Heart right ventricle (tissue), 16 donors: ENCODE results near the gene ONECUT3. TPM values are rescaled to one million over a fixed set of nuclear protein-coding genes. Genes with fewer than 3 reads are reported as not detected.

Experiments
- ATAC-seq, 8 donors: fragments of 200-7000 bp; cut with Tn5 transposase; one replicate each; pipeline ENCODE4 v1.9.1; 2020; ENCODE audit warnings: mild to moderate bottlenecking in 8 of 8, moderate library complexity in 8 of 8, moderate number of reproducible peaks in 1 of 8
- DNase-seq, 2 donors: peaks; one replicate each; pipeline ENCODE4 v3.0.0-alpha.2; 2020
- H3K27ac ChIP-seq, 10 donors: fragments of 200-600 bp; sonication (generic) in 2 of 10; one replicate each; pipeline versions ENCODE4 v1.5.0 to v1.8.0; 2020 to 2022; ENCODE audit warnings: mild to moderate bottlenecking in 3 of 10
- H3K27me3 ChIP-seq, 7 donors: fragments of 200-600 bp; one replicate each; pipeline ENCODE4 v1.8.0; 2021 to 2022; ENCODE audit warnings: mild to moderate bottlenecking in 2 of 7
- H3K36me3 ChIP-seq, 9 donors: fragments of 200-600 bp; sonication (generic) in 1 of 9; one replicate each; pipeline versions ENCODE4 v1.5.0 to v1.8.0; 2020 to 2022; ENCODE audit warnings: mild to moderate bottlenecking in 2 of 9
- H3K4me1 ChIP-seq, 9 donors: fragments of 200-600 bp; sonication (generic) in 1 of 9; one replicate each; pipeline versions ENCODE4 v1.5.0 to v1.8.0; 2020 to 2022; ENCODE audit warnings: mild to moderate bottlenecking in 4 of 9
- H3K4me3 ChIP-seq, 10 donors: fragments of 200-600 bp; sonication (generic) in 2 of 10; one replicate each; pipeline versions ENCODE4 v1.5.0 to v1.8.0; 2020 to 2022; ENCODE audit warnings: mild to moderate bottlenecking in 7 of 10, moderate library complexity in 2 of 10
- H3K9me3 ChIP-seq, 11 donors: fragments of 200-600 bp in 10 of 11; sonication (generic) in 2 of 11; one replicate each; pipeline versions ENCODE4 v1.5.0 to v1.8.0; 2013 to 2022; ENCODE audit warnings: mild to moderate bottlenecking in 2 of 11, control low read depth in 1 of 11, moderate library complexity in 1 of 11
- WGBS, 2 donors: extraction: QIAGEN DNeasy Blood & Tissue Kit; methylation state at CpG; one replicate each; pipeline ENCODE4 v1.1.7; 2013; ENCODE audit warnings: inconsistent platforms in 1 of 2; 5-methylcytosine and 5-hydroxymethylcytosine counted together
- intact Hi-C, 10 donors: fragments of 100-400 bp; cut with DNase I; formaldehyde crosslinking; loops; one replicate each; pipeline versions ENCODE4 v1.11.1 to v1.14.2; 2022
- polyA plus RNA-seq, 2 donors: library from polyadenylated mRNA; stranded (reverse); fragments of 200-250 nt; gene quantifications; one replicate each; pipeline ENCODE4 v1.2.3, GENCODE V29; 2013
- total RNA-seq, 10 donors: library from RNA; stranded (reverse); fragmentation: NEBNext Ultra II Directional in 3 of 10; extraction: Animal tissue kit (Norgen Biotek cat#: 25700) in 3 of 10; gene quantifications; one replicate each; pipeline versions ENCODE4 v1.2.1 to v1.2.4, GENCODE V29; 2021 to 2023
- TF ChIP-seq, protein P1 (sequence below), 9 donors: fragments of 200-600 bp; sonication (generic) in 2 of 9; IDR thresholded peaks; one replicate each; pipeline versions ENCODE4 v1.5.0 to v1.8.0; 2021 to 2022; ENCODE audit warnings: antibody characterized with exemption in 9 of 9, mild to moderate bottlenecking in 5 of 9, moderate library complexity in 1 of 9
- donor health status: Arrhythmogenic right ventricular cardiomyopathy.
- donor health status: ischemic (EF 13 %, LVEDD 7.1; RV severe dilation, severe dysfunction).
- donor health status: healthy with polysubstance abuse.
- donor health status: DM: no; HTN: yes; CAD: no.
- donor health status: DM: no; HTN: no; CAD: no.
- donor health status: ischemic (EF 25% LVEDD 6.9; RV normal size, moderate dysfunction).
- donor health status: ischemic (EF 25% LVEDD 5.7; RV mildly dilated, moderate dysfunction).
- donor health status: healthy.
- donor health status: DM: yes; HTN: yes; CAD: no.
- donor health status: Ischemic cardiomyopathy.
- donor health status: ischemic (EF 35%, LVEDD 5.7; RV mildly dilated, moderate dysfunction).
- donor health status: nonischemic (EF 11% LVEDD 7.7; RV severe dilation, severe dysfunction).
- donor health status: DM: yes; HTN: yes; CAD: no.
- donor health status: PGD.
- donor health status: ischemic (EF 29% LVEDD 5.4; RV normal size, mild dysfunction).
- donor health status: nonischemic (EF 23%, LVEDD 6.1; RV moderate dilation, normal function).

ONECUT3 gene
- total and polyA plus RNA-seq, 12 donors: not detected

DNA sequence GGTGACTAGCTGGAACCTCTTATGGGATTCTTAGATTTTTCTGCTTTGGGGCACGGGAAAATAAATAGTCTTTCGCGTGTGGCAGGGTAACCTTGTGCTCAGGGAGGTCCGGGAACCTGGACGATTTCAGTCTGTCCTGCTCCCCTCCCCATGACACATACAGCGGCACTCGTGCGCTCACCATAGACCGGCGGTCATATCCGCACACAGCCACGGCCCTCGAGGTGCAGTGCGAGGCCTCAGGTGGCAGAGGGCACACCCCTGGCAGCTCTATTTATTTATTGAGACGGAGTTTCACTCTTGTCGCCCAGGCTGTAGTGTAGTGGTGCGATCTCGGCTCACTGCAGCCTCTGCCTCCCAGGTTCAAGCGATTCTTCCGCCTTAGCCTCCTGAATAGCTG lies 3.0 kb downstream of the ONECUT3 start:
- TF ChIP-seq, protein P1, sequence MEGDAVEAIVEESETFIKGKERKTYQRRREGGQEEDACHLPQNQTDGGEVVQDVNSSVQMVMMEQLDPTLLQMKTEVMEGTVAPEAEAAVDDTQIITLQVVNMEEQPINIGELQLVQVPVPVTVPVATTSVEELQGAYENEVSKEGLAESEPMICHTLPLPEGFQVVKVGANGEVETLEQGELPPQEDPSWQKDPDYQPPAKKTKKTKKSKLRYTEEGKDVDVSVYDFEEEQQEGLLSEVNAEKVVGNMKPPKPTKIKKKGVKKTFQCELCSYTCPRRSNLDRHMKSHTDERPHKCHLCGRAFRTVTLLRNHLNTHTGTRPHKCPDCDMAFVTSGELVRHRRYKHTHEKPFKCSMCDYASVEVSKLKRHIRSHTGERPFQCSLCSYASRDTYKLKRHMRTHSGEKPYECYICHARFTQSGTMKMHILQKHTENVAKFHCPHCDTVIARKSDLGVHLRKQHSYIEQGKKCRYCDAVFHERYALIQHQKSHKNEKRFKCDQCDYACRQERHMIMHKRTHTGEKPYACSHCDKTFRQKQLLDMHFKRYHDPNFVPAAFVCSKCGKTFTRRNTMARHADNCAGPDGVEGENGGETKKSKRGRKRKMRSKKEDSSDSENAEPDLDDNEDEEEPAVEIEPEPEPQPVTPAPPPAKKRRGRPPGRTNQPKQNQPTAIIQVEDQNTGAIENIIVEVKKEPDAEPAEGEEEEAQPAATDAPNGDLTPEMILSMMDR (IDR thresholded peaks at IDR 0.05): no peak
- DNase-seq: no peak
- H3K36me3 ChIP-seq: no peaks in the 10 kb centered on the region
- WGBS, 2 donors: 3 to 4% methylated on average over 20 of the region's 20 CpGs
- no peak for ATAC-seq
- peaks cover 67 to 91% (median 89%) of the 10 kb centered on the region in 7 donors for H3K27me3 ChIP-seq
- no peak overlapping the region for H3K27ac ChIP-seq
- intact Hi-C loops: no loop called here
- no peak overlapping the region for H3K4me3 ChIP-seq
- H3K9me3 ChIP-seq: no peaks in the 10 kb centered on the region
- peaks cover 0 to 22% (median 9%) of the 10 kb centered on the region in 9 donors for H3K4me1 ChIP-seq

DNA sequence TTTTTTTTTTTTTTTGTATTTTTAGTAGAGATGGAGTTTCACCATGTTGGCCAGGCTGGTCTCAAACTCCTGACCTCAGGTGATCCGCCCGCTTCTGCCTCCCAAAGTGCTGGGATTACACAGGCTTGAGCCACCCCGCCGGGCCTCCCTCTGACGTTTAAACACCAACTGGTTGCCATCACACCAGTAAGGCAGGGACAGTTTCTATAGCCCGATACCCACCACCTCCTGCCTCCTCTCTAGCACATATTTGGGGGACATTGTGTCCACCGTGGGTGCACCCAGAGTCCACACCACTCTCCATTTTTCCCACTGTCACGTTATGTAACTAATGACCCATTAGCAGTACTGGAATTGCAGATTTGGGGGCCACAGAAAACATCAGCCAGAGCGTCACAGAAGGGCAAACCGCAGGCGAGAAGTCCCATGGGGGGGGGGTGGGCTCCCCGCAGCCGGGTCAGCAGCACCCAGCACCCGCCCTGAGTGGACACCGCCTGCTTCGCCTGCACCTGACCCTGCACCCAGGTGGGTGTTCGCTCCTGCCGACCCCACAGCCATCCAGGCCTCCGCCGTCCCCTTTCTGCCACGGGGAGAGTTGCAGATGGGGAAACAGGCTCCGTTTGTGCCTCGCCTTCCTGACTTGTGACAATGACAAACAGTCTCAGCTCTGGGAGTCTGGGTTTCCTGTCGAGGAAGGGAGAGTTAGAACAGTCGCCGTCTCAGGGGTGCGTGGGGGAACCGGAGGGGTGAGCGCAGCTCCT lies 3.6 kb downstream of the ONECUT3 start:
- H3K27me3 ChIP-seq: peaks cover 62 to 91% (median 89%) of the 10 kb centered on the region in 7 donors
- H3K36me3 ChIP-seq: no peaks in the 10 kb centered on the region
- 2 to 6% methylated on average over 29 of the region's 29 CpGs for WGBS, 2 donors
- peak overlapping the region in 1 of 10 donors; percentile 3 for H3K4me3 ChIP-seq
- peaks cover 0 to 22% (median 9%) of the 10 kb centered on the region in 9 donors for H3K4me1 ChIP-seq
- ATAC-seq (no peak), DNase-seq (no peak)
- intact Hi-C loops: no loop called here
- TF ChIP-seq, protein P1 (IDR thresholded peaks at IDR 0.05): no peak
- no peaks in the 10 kb centered on the region for H3K9me3 ChIP-seq
- no peak overlapping the region for H3K27ac ChIP-seq

DNA sequence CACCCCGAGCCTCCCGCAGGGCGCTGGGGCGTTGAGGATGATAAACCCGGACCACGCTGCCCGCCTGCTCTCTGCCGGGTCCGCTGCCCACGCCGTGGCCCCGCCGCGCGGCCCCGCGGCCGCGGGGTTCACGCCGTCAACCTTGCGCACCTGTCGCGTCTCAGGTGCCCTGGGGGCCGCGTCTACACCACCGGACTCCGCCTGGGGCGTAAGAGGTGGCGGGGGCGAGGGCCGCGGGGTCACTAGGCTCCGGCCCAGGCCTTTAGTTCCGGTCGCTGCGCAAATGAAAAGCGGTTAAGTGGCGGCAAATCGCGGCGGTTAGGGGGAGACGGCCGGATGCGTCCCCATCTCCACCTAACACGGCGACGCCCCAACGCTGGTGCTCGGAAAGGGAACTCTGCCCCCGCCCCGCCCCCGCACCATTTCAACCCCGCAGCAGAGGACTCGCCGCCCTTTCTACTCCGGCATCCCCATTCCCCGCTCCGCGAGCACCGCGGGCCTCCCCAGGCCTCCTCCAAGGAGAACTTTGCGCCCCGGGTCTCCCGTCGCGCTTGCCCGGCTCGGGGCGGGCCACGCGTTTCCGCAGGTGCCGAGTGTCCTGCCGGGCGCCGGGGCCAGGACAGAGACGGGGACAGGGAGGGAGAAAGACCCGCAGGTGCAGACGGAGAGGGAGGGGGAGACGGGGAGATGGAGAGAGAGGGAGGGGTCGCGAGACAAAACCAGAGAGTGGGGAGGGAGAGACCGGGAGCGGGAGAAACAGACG lies 4.3 kb downstream of the ONECUT3 start:
- Histone ChIP-seq H3K27me3 (peaks cover 63 to 91% (median 89%) of the 10 kb centered on the region in 7 donors), H3K36me3 (no peaks in the 10 kb centered on the region), H3K9me3 (no peaks in the 10 kb centered on the region), H3K4me1 (peaks cover 0 to 22% (median 9%) of the 10 kb centered on the region in 9 donors), H3K4me3 (peak overlapping the region in 1 of 10 donors; percentile 3), H3K27ac (no peak overlapping the region)
- no peak for ATAC-seq
- WGBS, 2 donors: 1 to 3% methylated on average over 86 of the region's 86 CpGs
- intact Hi-C loops: no loop called here
- DNase-seq: no peak
- TF ChIP-seq, protein P1 (IDR thresholded peaks at IDR 0.05): no peak

DNA sequence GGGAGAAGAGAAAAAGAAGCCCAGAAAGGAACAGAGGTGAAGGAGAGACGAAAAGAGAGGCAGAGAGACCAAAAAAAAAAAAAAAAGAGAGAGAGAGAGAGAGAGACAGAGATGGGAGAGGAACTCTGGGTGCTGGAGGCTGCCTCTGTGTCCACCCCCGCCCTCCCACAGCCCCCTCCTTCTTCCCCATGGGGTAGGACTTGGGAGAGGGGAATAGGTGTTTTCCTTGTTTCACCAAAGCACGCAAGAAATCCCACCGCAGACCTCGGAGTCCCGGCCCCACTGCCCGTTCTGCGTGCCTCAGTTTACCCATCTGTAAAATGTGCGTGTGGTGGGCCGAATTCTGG lies 4.9 kb downstream of the ONECUT3 start:
- TF ChIP-seq, protein P1 (IDR thresholded peaks at IDR 0.05): no peak
- WGBS, 2 donors: 7 to 8% methylated on average over 10 of the region's 10 CpGs
- H3K4me3 ChIP-seq: no peak overlapping the region
- DNase-seq: no peak
- no peaks in the 10 kb centered on the region for H3K9me3 ChIP-seq
- H3K27me3 ChIP-seq: peaks cover 65 to 91% (median 89%) of the 10 kb centered on the region in 7 donors
- intact Hi-C loops: no loop called here
- H3K27ac ChIP-seq: no peak overlapping the region
- H3K36me3 ChIP-seq: no peaks in the 10 kb centered on the region
- H3K4me1 ChIP-seq: peaks cover 0 to 22% (median 9%) of the 10 kb centered on the region in 9 donors
- ATAC-seq: no peak
